Mammary epithelial cell (primary cell): ENCODE results near the gene PIP5KL1.

Experiments
- CTCF ChIP-seq, 2 donors: IDR thresholded peaks in 1 of 2; conservative IDR thresholded peaks in 1 of 2; 2 replicates each; pipeline ENCODE4 v1.5.1; 2011 to 2012; ENCODE audit warnings: inconsistent platforms in 2 of 2, low read length in 2 of 2, mild to moderate bottlenecking in 2 of 2, control low read depth in 1 of 2, low read depth in 1 of 2; ENCODE audit not compliant: insufficient read depth in 1 of 2; ENCODE audit errors: extremely low read depth in 1 of 2
- EZH2 ChIP-seq: IDR thresholded peaks from 2 replicates; pipeline ENCODE4 v1.6.1; 2012; ENCODE audit warnings: low read length, inconsistent platforms, borderline replicate concordance

- TF ChIP-seq CTCF (conservative IDR thresholded peaks at IDR 0.05 in 1 of 2, IDR thresholded peaks at IDR 0.05 in 1 of 2; ENCODE audit: extremely low read depth in 1 of 2, insufficient read depth in 1 of 2, low read depth in 1 of 2, low read length in 2 of 2) = no peak
- TF ChIP-seq EZH2 = no peak
Observed at GRCh38 chr9:127950513-127951289, 20.1 kb upstream of the PIP5KL1 start.
